HG03520 (cell line): ENCODE results near the gene HBG1.
A peak's percentile ranks its signal among the peaks of the same experiment; 100 is the strongest.
"Not testable (repeated sequence)": the region's sequence is repeated elsewhere in the genome, so short reads cannot be mapped to it uniquely, and the experiment has no call there.

Source experiments
- ATAC-seq: cut with Tn5 transposase; IDR thresholded peaks from one replicate; pipeline ENCODE4 v1.9.1; 2021; ENCODE audit warnings: mild to moderate bottlenecking, moderate library complexity; ENCODE audit not compliant: unreplicated experiment

Gene HBG1

GRCh38 chr11:5248498-5248897 lies 1.2 kb downstream of the HBG1 start:
- ATAC-seq: not testable (repeated sequence)

DNA sequence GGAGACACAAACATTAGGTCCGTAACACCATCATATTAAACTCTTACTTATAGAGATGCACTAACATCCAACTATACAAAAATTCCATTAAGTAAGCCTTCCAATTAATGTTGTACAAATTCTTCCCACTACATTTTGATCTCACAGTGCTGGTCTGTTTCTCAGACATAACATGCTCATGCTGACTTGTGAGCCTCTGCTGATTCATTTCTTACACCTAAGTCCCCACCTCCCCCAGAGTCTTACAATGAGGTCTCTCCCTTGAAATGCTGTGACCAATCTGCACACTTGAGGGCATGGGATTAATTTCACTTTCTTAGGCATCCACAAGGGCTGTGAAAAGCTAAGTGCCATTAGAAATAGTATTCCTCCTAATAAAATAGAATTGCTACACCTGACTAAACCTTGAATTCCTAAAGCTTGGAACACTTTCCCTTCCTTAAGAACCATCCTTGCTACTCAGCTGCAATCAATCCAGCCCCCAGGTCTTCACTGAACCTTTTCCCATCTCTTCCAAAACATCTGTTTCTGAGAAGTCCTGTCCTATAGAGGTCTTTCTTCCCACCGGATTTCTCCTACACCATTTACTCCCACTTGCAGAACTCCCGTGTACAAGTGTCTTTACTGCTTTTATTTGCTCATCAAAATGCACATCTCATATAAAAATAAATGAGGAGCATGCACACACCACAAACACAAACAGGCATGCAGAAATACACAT lies 2.0 kb downstream of the HBG1 start:
- ATAC-seq: no peak

GRCh38 chr11:5246772-5247471 lies 2.7 kb downstream of the HBG1 start:
- ATAC-seq: no peak

GRCh38 chr11:5245155-5245554 lies 4.5 kb downstream of the HBG1 start:
- no peak for ATAC-seq

DNA sequence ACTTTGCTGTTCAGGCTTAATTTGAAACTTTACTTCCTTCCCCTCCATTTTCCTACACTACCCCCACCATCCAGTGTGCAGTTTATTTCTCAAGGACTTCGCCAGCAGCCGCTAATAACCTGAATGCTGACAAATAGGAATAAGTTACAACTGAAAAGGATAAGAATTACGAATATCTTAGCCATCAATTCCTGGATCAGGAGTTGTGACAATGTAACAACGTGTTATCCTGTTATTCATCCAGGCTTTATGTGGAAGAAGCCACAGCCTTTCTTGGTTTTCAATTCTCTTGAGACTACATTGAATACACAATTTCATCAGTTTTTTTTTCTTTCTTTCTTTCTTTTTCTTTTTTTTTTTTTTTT lies 5.9 kb downstream of the HBG1 start:
- no peak for ATAC-seq

DNA sequence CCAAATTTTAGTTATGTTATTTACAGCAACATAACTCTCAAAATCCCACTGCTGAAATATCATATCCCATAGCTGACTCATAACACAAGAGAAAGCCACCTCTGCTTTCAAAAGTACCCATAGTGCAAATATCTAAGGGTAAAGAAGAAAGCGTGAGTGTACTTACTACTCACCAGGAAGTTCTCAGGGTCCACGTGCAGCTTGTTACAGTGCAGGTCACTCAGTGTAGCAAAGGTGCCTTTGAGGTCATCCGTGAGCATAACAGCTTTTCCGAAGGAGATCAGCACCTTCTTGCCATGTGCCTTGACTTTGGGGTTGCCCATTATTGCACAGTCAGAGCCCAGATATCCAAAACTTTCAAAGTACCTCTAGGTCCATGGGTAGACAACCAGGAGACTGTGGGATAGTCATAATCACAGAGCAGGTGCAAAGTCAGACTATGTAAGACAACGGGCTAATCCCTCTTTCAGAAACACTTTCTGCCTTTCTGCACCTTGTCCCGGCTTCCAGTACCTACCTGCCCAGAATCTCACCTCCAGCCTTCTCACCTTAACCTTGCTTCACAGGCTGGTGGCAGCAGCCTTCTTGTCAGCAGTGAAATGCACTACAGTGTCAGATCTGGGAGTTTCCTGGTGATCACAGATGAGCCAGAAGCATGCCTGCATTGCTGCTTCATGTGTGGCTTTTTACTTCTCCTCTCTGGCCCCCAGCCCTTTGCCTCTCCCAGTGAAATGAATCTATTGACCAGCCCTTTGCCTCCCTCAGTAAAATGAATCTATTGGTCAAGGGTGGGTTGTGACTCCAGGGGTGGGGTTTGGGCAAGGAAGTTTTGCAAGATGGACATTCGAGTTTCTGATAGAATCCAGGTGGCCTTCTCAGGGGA lies 6.5 kb downstream of the HBG1 start:
- ATAC-seq: peak; percentile 89

GRCh38 chr11:5242208-5242607 lies 7.4 kb downstream of the HBG1 start:
- no peak for ATAC-seq

DNA sequence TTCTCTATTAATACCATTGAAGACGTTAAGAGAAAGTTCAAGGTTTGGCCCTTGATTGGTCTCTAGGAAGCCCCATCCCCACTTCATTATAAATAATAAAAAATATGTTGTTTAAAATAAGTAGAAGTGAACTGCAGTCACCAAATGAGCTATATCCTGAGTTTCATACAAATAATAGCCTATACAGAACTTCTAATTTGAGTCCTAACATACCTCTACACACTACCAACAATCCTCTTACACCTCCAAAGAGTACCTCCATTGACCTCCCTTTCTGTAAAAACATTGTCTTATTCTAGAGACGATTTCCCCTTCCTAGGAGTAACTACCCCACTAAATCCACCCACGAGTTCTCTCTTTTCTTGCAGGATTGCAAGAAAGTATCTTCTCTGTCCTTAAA lies 8.2 kb downstream of the HBG1 start:
- no peak for ATAC-seq

- no peak for ATAC-seq
Observed at GRCh38 chr11:5240458-5240857, 9.2 kb downstream of the HBG1 start.

DNA sequence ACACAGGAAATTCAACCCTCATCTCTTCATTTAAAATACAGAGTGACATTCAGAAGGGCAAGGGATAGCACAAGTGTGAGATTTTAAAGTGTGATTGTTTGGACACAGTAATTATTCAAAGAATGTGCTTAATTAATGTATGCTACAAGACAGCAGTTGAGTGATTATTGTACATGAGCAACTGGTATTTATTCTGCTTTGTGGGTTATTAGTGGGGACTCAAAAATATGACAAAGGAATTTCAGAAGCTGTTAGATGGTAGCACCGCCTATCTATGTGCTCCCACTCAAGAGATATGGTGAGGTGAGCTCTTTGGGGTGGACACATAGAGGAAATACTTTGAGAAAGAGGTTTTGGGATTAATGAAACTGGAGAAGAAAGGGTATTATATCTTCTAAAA lies 9.6 kb downstream of the HBG1 start:
- no peak for ATAC-seq

DNA sequence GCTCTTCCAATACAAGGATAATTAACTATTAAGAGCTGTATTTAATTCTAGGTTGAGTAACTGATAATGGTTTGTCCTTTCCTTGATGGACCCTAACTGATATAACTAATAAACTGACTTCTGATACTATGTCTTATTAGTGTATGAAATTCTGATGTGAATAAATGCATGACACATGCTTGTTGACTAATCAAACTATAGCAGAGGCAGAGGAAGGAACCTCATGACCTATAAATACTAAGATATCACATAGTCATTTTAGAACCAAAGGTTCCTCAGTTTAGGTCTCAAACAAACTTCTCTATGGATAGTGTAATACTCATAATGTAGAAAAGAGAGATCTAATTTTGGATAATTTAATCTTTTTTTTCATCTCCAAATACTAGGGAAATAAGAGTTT lies 10.6 kb downstream of the HBG1 start:
- ATAC-seq: no peak

DNA sequence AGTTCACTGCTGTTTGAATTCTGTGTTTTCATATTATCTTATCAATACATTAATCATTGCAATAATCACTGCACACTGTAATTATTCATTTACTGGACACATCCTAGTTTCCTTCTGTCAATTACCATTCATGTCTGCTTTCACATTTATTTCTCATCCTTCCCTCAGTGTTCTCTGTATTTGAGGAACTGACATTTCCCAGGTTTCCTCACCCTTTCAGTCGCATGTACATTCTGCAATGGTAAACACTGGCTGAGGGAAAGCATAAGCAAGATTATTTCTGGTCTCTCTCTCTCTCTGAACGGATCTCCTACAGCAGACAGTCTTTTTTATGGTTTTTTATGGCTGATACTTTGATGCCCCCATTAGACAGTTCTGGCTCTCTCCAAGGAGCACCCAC lies 11.2 kb downstream of the HBG1 start:
- ATAC-seq: no peak

DNA sequence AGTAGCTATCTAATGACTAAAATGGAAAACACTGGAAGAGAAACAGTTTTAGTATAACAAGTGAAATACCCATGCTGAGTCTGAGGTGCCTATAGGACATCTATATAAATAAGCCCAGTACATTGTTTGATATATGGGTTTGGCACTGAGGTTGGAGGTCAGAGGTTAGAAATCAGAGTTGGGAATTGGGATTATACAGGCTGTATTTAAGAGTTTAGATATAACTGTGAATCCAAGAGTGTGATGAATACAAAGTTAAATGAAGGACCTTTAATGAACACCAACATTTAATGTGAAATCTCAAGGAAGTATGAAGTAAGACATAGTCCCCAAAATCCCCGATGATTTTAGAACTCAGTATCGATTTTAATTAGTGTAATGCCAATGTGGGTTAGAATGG lies 12.2 kb downstream of the HBG1 start:
- ATAC-seq: no peak

DNA sequence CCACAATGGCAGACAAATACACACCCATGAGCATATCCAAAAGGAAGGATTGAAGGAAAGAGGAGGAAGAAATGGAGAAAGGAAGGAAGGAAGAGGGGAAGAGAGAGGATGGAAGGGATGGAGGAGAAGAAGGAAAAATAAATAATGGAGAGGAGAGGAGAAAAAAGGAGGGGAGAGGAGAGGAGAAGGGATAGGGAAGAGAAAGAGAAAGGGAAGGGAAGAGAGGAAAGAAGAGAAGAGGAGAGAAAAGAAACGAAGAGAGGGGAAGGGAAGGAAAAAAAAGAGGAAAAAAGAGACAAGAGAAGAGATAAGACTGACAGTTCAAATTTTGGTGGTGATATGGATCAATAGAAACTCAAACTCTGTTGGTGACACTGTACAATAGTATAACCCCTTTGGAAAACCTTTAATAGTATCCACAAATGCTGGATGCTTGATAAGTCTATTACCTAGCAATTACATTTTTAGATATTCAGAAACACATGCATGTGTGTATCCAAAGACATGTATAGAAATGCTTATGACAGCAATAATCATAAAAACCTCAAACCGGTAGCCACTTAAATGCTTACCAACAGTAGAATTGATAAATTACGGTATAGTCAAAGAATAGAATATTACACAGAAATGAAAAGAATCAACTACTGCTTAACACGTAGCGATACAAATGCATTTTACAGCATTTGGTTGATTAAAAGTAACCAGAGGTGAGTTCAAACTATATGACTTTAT lies 14.1 kb downstream of the HBG1 start:
- no peak for ATAC-seq

GRCh38 chr11:5234381-5234834 lies 15.2 kb downstream of the HBG1 start, which contains the start of gene HBD:
TSS of gene HBD (minus strand) at chr11:5234483. CDS start at chr11:5234433, 50 bp downstream.
- peak; percentile 81 for ATAC-seq

DNA sequence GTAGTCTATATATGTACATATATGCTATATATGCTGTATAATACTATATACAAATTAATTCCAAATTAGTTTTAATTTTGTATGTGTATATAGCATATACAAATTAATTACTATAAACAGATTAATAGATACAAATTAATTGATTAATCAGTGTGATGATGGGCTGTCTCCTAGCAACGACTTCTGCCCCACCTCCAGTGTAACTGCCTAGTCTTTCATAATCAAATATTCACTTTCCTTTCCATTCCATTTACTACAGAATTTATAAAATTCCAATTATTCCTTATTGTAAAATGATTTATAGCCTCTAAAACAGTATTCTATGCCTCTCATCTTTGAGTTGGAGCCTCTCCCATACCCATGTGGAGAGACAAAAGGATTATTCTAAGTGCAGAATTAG lies 16.4 kb downstream of the HBG1 start:
- no peak for ATAC-seq

DNA sequence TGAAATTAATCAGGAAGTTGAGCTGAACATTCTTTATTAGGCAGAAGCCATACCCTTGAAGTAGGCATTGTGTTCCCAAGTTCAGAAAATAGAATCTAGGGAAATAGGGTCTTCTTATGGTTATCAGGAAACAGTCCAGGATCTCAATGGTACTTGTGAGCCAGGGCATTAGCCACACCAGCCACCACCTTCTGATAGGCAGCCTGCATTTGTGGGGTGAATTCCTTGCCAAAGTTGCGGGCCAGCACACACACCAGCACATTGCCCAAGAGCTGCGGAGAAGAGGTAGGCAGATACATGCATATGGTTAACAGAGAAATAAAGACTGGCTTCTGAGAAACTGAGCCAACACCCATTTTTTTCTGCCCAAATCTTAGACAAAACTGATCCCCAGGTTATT lies 16.8 kb downstream of the HBG1 start:
- ATAC-seq: no peak

GRCh38 chr11:5232176-5232575 lies 17.5 kb downstream of the HBG1 start:
- no peak for ATAC-seq

GRCh38 chr11:5231111-5231510 lies 18.5 kb downstream of the HBG1 start:
- ATAC-seq: no peak

GRCh38 chr11:5230266-5230665 lies 19.4 kb downstream of the HBG1 start:
- no peak for ATAC-seq

- ATAC-seq: no peak
Observed at GRCh38 chr11:5229796-5230195, 19.9 kb downstream of the HBG1 start.
